Stimulated activated CD8-positive, alpha-beta memory T cell treated with anti-CD3 and anti-CD28 coated beads, Interleukin-12 subunit alpha, Interleukin-12 subunit beta, amount 100 ng/mL, for 24 hours (primary cell): ENCODE measurements around the gene SSH2.

Experiments
- DNase-seq: peaks from one replicate; pipeline ENCODE4 v3.0.0-alpha.2; 2020; ENCODE audit errors: extremely low read depth

The SSH2 gene

DNA sequence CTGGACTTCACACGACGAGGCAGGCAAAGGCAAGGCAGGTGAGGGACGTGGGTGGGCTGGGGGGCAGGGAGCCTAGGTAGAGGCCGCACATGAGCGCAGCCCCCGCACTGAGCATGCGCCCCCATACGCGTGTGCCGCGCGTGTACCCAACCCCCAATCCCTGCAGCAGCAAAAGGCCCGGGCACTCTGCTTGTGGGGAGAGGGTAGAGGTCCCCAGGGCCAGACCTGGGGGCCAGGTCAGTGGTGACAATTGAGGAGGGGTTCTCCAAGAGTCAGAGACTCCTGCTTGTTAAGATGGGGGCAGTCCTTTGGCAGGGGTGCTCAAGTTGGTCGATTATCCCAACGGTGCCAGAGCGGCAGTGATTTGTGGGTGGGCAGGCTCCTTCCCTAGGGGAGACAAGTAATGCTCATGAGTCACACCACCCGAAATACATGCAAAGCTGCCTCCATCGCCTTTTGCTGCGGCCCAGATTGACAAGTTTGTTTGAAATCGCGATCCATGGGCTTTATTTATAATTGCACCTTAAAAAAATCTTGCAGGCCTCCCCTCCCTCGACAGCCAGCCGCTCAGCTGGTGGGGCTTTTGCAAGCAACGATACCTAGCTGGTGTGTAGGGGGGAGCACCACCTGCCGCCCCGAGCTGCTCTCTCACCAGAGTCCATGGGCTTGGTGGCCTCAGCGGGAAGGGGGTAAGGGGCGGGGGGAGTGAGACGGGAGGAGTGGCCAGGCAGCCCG lies 339.4 kb downstream of the SSH2 start:
- DNase-seq = no peak

DNA sequence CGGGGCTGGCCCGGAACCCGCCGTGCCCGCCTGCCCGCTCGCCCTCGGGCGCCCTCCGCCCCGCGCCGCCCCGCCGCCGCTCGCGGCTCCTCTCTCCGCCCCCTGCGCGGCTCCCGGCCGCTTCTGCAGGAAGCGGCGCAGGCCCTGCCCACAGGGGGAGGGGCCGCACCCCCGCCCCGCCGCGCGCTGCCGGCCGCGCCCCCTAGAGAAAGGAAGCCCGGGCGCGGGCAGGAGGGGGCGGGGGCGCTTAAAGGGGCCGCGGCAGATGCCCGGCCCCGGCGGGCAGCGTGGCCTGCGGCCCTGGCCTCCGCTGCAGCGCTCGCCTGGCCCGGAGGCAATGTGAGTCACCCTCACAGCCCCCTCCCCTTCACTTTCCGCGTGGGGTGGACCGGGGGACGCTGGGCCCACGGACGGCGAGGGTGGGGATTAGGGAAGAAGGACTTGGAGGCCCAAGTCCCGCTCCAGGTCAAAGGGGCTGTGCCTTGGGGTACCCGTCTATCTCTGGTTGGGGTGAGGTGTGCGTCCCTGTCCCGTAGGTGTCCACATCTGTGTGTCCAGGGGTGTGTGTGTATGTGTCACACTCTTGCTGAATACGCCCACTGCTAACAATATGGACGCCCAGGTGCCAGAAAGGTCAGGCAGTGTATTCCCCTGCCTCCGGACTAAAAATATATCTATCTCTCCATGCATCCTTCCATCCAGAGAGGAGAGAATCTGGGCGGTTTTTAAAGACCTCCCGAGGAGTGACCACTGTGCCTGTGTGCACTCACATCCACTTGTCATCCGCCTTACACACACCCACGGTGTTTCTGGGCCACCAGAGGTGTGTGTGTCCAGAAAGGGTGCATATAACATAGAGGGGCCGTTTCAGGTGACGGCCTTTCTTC lies 340.3 kb downstream of the SSH2 start, which contains the start of gene GIT1:
GIT1 (minus strand) TSS at position 125 of the 887 bp plus-strand sequence. CDS start 270 bp downstream, outside the sequence.
- peak; percentile 72 for DNase-seq

DNA sequence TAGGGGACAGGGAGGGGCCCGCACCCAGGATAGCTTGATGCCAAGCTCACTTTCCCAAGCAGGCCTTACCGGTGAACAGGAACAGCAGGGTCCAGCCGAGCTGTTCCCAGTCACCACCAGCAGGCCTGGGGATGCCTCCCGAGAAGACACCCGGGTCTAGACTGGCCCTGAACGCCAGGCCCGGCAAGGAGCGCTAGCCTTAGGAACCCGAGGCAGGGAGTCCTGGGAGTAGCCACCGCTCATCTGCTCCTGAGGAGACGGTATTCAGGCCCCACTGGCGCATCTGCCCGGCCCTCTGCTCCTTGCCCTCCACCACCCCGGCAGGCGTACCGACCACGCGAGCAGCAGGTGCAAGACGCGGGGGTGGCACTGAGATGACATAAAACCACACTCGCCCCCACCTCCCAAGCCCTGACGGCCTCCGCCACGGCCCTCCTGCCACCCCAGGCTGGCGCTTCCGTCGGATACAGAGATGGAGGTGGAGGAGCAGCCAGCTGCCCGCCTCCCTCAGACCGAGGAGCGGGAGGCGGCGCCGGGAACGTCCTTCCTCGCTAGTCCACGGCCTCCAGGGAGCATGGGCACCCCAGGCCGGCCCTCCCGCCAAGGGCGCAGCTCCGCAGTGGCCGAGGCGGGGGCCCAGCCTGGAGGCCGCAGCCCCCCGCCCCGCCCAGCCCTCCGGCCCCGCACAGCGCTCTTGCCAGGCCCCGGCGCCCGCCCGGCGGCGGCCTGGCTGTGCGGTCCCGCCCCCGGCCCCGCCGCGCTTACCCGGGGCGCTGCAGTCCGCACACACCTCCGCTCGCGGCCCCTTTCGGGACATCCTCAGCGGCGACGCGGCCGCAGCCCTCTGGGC lies 341.2 kb downstream of the SSH2 start:
- DNase-seq = no peak

DNA sequence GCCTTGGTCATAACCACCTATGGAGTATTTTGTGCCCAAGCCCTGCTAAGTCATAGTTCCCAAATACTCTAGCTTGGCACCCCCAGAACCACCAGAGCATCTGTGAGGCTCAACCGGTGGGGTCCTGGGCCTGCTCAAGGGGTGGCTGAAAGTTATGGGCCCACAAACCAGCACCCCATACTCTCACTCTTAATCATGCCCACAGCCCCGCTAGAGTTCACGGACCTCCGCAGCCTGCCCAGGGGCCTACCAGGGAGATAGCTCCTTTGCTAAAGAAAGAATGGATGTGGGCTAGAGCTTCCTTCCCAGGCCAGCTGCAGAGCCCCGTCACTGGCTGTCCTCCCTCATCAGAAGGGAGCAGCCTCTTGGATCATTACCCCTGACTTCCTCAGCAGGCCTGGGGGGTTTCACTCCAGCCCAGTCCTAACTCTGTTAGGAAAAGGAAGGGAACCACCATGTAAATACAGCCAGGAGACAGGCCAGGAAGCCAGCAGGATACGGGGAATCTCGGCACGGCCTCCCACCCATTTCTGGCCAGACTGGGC lies 341.9 kb downstream of the SSH2 start:
- no peak for DNase-seq

DNA sequence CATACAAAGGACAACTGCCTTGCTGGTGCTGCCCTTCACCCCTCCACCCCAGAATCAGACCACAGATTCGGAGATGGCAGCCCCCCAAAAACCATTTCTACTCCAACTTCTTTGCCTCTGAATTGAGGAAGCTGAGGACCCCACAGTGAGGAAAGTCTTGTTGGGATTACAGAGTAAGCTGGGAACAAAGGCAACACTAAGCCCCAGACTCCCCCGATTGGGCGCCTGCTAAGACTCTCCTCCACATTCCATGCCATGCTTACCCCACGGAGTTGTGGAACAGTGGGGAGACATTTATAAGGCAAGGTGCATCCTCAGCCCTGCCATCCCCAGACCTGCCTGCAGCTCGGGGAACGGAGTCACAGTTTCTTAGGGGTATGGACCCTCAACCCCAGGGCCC lies 342.4 kb downstream of the SSH2 start:
- no peak for DNase-seq

DNA sequence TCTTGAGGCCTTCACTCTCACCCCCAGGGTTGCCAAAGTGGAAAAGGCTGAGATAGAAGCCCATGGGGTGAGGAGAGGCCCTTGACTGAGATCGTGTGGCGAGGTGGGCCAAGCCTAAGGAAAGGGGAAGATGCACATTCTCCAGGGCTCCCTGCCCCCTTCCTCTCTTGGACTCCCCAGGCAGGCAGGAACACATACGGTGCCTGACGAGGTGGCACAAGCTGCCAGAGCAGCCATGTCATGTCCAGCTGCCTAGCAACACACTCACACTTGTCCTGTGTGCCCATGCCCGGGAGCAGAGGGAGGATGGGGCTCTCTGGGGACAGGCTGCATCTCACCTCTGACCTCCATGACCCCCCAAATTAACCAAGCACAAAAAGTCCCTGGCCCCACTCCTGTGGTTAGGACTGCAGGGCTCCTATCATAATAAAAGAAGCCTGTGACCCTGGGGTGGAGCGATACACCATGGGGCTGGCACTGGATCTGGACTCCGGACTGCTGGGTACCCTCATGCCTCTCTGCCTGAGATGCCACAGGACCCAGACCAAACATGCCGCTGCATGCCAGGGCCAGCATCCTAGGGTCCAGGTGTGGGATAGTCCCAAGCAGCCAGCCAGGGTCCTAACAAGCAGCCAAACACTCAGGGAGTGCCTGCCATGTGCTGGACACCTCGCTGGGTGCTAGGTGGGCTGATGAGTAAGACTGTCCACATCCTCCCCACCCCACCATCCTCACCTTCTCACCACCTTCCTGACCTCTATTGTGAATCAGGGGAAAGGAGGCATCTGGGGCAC lies 343.2 kb downstream of the SSH2 start:
- DNase-seq = no peak

DNA sequence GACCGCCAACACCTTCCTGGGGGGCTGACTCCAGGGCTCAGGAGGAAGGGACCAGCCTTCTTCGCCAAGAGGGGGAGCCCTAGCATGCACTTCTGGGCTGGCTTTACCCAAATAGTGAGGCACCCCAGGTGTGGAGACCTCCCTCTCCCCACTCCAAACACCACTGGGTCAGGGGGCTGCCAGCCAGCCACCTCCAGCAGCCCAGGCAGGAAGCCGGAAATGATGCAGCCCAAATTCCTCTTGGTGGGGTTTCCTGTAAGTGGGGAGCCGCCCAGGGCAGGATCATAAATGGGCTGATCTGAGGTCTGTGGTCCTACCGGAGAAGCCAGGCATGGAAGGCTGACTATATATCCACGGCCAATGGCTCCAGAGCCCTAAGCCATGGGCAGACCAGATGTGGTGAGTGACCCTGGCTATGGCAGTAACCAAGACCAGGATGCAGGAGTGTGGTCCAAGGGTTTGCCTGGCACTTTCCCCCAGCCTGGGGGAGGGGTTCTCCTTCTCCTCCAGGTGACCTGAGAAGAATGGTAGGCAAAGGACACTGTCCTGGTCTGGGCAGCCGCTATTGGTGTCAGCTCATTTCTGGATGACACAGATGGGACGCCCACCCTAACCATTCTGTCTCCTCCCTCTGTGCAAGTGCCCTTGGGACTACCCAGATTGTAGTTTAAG lies 344.8 kb downstream of the SSH2 start:
- DNase-seq = no peak

DNA sequence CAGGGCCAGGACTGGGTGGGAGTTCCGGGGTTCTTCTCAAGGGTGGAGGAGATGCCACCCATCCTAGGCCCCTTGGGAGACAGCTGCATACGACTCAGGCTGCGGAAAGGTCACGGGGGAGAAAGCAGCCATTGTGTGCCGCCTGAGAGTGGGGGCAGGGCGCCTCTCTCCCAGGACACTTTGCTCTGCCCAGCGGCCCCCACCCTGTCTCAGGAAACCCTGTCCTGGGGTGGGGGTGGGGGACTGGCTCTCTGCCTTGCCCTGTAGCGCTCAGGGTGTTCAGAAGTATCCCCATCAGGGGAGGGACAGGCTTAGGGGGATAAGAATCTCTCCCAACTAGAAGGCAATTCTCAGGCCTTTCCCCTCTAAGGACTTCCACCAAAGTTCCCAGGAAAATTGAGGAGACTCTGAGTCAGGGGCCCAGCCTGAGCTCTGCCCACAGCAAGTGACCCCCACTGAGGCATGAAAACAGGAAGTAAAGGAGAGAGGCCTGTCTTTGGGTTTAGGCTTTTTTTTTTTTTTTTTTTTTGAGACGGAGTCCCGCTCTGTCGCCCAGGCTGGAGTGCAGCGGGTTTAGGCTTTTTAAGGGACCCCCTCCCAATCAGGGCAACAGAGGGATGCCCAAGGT lies 345.5 kb downstream of the SSH2 start:
- no peak for DNase-seq

DNA sequence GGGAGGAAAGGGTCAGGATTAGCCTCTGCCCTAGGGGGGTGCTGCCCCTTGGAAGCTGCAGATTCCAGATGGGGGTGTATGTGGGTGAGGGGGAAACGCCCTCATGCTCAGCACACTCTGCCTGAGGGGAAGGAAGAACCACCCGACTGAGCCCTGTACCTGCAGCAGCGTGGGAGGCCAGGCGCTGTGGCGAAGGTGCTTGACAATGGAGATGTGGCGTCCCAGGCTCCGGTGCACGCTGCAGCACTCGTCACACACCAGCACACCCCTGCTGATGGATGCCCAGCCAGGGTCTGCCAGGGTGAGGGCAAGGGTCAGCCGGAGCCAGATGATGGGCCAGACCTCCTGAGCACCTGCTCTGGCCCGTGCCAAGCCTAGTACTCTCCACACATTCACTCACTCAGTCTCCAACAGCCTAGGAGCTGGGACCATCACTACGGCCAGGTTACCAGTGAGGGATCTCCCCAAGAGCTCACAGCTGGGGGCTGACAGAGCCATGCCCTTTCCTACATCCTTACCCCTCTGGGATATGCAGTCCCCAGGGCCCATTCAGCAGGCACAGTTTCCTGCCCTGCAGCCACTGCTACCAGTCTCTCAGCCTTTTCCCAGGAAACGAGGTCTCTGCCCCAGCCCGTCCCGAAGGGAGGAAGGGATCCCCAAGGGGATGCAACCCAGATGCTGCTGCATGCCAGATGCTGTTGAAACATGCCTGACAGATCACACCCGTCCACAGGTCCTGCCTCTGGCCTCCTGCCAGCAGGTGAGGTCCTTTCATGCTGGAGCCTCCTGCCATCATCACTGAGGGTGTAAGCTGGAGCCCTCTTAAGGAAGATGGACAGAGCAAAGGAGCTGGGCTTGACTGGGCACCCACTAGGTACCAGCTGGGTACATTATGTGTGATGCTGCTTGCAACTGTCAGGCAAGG lies 346.4 kb downstream of the SSH2 start:
- DNase-seq = no peak

DNA sequence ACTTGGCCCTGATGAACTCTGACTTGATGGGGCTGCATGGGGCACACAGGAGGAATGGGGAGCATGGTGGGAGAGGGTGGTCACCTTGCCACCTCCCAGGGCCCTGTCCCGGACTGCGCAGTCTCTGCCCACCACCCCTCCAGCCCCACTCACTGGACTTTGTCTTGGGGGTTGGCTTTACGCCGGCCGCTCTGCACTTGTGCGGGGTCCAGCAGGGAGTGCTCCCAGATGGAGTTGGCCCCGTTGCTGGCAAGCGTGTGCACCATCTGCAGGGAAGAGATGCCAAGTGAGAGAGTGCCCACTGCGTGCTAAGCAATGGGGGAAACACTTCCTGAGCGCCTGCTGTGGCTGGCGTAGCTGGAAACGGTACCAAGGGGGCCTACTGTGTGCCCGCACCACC lies 347.3 kb downstream of the SSH2 start:
- no peak for DNase-seq

DNA sequence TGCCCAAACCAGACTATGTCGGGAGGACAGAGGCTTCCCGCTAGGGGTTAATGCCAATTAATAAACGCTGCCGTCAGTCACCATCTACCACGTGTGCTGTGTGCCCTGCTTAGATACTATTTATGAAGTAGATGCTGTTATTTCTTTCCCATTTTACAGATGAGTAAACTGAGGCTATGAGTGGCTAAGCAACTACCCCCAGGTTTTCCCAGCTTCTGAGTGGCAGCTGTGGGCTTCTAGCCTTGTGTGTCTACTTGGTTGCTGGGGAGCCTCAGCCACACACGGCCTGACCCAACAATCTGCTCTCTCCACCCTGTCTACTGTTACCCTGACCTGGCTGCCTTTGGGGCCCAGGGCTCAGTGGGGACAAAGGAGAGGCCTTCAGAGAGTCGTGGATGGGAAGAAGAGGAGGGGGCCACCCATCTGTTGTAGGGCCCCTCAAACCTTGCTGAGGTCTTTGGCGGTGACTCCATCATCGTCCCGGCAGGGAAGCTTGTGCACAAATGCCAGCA lies 347.7 kb downstream of the SSH2 start:
- no peak for DNase-seq

DNA sequence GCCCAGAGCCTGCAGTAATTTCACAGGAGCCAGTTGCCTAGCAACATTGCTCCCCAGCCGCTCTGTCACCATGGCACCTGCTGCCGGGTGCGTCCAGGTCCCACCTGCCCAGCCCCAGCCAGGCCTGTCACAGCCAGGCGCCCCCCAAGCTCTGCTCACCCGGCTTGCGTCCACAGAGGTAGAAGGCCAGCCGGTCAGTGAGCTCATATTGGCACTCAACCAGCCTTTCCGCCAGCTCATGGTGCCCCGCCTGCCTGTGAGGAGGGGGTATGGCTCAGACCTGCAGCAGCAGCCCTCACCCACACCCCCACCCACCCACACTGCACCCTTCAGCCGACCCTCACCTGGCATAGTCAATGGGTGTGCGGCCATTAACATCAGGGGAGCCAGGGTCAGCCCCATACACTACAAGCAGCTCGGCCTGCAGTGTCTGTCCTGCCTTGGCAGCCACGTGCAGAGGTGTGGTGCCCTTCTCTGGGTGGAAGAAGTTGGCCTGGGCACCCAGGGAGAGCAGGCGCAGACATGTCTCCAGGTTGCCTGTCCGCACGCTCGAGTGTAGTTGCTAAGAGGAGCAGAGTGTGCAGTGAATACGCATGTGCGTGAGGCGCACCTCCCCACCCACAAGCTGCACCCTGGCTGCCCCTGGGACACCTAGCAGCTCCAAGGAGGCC lies 348.3 kb downstream of the SSH2 start:
- DNase-seq = no peak

DNA sequence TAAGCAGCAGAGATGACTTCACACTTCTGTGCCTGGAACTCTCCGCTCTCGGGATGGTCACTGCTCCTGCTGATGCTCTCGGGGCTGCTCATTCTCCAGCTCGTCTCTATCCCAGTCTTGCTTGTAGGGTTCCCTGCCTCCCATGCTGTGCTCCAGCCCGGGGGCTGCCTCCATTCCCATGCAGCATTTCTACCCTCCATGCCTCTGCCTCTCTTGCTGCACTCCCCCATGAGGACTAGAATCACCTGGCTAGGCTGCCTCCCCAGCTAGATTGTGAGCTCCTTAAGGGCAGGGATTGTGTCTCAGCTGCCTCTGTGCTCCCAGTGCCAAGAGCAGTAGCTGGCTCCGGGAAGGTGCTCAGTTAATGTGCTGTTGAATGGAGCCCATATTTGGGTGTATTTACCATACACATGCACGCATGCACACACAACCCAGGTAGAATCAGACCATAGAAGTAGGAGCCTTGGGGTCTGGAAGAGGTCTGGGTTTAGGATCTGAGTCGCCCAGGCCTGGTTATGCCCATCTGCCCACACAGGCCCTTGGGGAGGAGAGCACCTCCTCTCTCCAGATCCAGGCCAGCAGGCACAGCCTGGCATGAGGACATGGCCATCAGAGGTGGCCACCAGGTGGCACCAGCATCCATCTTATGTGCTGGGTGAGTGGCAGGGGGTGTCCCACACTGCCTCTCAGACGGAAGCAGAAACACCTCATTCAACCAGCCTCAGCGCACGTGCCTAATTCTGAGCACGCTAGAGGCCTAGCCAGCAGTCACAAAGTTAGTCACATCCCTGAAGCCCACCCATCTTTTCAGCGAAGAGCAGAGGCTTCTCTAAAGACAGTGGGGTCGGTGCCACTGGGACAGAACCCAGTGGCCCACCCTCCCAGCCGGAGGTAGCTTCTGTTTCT lies 349.9 kb downstream of the SSH2 start:
- peak; percentile 78 for DNase-seq

DNA sequence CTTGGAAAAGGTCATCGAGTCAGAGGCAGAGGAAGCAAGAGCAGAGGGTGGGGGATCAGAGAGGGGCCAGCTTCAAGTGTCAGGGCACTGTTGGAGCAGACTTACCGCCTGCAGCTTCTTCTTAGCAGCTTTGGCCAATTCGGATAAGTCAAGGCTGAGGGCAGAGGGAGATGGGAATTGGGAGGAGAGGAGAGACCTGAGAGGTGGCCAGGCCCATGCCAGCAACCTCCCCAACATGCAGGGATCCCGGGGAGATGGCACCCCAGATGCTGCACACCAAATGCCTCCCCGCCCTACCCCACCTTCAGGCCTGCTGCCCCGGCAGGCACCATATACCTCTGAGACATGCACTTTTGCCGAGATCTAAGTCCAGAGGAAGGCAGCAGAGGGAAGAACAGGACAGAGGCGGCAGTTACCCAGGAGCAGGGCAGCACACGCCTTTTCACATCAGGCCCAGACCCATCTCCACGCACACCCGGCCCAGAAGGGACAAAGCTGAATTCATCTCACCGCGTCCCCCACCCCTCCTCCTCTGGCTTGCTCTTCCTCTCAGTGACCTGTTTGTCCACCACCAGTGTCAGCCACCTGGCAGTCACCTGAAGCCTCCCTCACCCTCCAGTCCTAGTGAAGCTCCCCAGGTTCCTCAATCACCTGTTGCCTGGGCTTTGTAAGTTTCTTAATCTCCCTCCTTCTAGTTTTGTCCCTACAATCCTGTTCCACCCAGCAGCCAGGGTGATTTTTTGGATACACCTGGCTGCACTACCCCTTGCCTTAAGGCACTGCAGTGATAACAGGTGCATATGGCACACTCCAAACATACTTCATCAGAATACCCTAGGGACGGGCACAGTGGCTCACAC lies 351.2 kb downstream of the SSH2 start:
- no peak for DNase-seq

DNA sequence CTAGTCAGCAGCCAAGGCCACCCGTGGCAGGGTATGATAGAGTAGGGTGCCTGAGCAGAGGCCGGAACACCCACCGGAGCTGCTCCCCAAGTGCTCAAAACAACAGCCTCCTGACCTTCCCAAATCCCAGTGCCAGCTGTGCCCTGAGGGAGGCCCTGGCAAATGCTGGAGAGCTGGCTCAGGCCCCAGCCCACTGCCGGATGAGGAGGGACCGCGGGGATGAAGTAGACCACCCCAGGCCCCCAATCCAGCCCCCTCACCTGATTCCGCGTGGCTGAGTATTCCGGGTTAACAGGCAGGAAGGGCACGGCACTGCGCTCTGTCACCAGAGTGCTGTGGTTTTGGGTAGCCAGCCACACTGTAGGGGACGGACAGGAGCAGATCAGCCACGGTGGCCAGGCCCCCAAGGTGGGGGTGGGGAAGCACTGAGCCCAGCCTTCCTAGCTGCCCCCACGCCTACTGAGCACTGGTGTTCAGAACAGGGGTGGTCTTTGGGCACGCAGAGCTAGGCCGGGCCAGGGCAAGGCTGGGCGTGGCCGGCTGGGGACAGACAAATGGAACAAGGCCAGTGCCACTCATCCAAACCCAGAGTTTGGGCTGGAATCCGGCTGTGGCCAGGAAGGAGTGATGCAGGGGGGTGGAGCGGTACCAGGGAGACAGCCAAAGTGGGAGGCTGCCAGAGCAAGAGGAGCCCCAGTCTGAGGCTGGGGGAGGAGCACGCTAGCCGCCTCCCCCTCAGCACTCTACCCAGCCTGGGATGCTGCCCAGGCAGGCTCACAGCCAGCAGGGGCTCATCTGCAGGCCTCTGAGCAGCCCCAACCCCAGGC lies 352.4 kb downstream of the SSH2 start:
- DNase-seq = no peak
